Cardiac septum (tissue), 1 donor: ENCODE measurements around the gene UGCG. TPM values are rescaled to one million over a fixed set of nuclear protein-coding genes. Genes with fewer than 3 reads are reported as not detected.
"Not testable (repeated sequence)": the region's sequence is repeated elsewhere in the genome, so short reads cannot be mapped to it uniquely, and the experiment has no call there.

Experiments
- DNase-seq: peaks from one replicate; pipeline ENCODE4 v3.0.0-alpha.2; 2020; ENCODE audit warnings: low spot score
- intact Hi-C: fragments of 100-400 bp; cut with DNase I; formaldehyde crosslinking; loops from one replicate; pipeline ENCODE4 v1.14.0; 2022
- long read RNA-seq: library from polyadenylated mRNA; unstranded; transcript quantifications from one replicate; pipeline ENCODE4 v2.0.0, GENCODE V29; 2021
- total RNA-seq: library from RNA; stranded (reverse); fragmentation: NEBNext Ultra II Directional; extraction: Animal tissue kit (Norgen Biotek cat#: 25700); gene quantifications from one replicate; pipeline ENCODE4 v1.2.1, GENCODE V29; 2021
- donor health status: DM: no; HTN: no; CAD: no.

The UGCG gene
- total RNA-seq: 28.6 TPM
- long read RNA-seq, full-length matches to known transcripts: 38 of 49 reads
- long read RNA-seq, partial matches to known transcripts: 7 of 49 reads
- long read RNA-seq, other reads (novel, unspliced or antisense): 4 of 49 reads

GRCh38 chr9:111895996-111896941, at the start of gene UGCG:
Gene UGCG, plus strand, starts transcription at chr9:111896814. Its CDS starts 402 bp downstream, at chr9:111897216.
- intact Hi-C loops: loop anchor here (2.0 to 10.0 kb wide), 4 partner anchors 119 to 436 kb away; partner anchors contain the start of gene PTBP3

GRCh38 chr9:111851553-111851952, 45.1 kb upstream of the UGCG start:
- intact Hi-C loops: no loop called here
- DNase-seq: no peak

More at GRCh38 chr9:111895996-111896941, at the start of gene UGCG:
- peak; percentile 96 for DNase-seq

- no peak for DNase-seq
- intact Hi-C loops: no loop called here
Observed at GRCh38 chr9:111852291-111852690, 44.3 kb upstream of the UGCG start.

DNA sequence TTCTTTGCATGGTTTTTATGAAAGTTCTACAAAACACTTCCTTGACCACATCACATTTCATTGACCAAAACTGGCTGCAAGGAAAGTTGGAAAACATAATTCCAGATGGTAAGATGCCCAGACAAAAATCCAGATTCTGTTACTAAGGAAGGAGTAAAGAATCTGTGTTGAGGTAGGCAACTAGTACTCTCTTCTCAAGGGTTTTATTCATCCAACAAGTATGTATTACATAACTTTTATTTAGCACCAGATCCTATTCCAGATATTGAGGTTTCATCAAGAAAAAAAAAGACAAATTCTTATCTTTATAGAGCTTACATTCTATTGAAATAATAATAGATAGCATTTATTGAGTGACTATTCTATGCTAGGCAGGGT, 43.2 kb upstream of the UGCG start:
- intact Hi-C loops: no loop called here
- no peak for DNase-seq

DNA sequence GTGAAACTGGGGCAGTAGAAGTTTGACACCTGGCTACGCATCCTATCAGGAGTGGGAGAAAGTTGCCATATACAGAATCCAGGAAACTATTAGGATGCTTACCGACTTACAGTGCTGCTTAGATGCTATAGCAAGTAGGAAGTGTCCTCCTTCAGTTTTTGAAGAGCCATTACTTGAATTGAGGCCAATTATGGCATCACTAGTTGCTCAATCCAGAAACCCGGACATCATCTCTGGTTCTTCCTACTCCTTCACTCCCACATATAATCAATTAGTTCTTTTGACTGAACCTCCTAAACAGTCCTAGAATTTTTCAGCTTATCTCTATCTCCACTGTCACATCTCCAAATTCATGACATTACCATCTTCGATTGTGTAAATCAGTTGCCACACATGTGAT, 41.8 kb upstream of the UGCG start:
- intact Hi-C loops: no loop called here
- DNase-seq: no peak

DNA sequence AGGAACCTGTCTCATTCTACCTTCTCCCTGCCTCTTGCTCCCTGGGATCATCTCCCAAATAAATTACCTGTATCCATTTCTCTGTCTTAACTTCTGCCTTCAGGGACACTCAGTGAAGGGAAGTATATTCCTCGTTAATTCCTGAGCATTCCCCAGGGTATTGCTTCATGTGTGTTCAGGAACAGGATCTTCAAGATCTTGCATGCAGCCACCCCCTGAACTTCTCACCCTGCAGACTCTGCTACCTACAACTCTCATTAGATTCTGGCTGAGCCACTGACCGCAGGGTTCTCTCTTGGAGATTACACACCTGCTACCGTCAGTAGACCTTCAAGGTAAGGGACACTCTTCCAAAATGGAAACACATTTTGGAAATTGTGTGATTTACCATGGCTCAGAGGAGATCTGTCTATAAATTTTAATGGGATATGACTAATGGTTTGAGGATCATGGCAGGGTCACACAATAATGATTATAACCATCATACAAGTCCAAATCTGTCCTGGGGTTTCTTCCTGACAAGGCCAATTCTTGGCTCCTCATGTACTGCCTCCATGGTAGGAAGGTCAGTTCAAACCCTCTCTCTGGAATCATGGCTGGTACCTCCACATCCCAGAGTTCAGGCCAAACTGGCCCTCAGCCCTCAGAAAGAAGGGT, 38.9 kb upstream of the UGCG start:
- intact Hi-C loops: no loop called here

GRCh38 chr9:111860443-111860842, 36.2 kb upstream of the UGCG start:
- DNase-seq: no peak
- intact Hi-C loops: no loop called here

More for the DNA sequence above, 38.9 kb upstream of the UGCG start:
- no peak for DNase-seq

- DNase-seq: no peak
- intact Hi-C loops: no loop called here
Observed at GRCh38 chr9:111863636-111864035, 33.0 kb upstream of the UGCG start.

GRCh38 chr9:111866976-111867375, 29.6 kb upstream of the UGCG start:
- no peak for DNase-seq
- intact Hi-C loops: no loop called here

- DNase-seq: no peak
- intact Hi-C loops: no loop called here
Observed at GRCh38 chr9:111868475-111868874, 28.1 kb upstream of the UGCG start.

DNA sequence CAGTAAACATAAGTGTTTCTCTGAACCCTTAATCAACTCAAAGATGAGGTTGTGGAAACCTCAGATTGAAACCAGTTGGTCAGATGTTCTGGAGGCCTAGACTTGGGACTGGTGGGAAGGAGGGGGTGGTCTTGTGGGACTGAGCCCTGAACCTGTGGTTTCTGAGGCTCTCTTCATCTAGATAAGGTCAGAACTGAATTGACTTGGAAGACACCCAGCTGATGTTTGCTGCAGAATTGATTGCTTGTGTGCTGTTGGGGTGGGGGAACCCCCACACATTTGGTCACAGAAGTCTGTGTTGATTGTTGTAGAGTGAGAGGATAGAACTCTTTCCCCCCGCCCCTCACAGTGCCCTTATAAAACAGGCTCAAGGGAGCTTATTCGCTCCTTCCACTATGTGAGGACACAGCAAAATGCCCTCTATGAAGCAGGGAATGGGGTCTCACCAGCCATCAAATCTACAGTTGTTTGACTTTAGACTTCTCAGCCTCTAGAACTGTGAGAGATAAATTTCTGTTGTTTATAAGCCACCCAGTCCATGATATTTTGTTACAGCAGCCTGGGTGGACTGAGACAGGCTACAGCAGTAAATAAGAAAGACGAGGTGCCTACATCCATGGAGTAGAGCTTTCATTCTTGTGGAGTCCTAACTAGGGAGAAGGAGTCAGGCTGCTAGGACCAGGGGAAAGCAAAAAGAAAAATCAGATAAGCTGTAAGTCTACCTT, 25.7 kb upstream of the UGCG start:
- intact Hi-C loops: no loop called here
- no peak for DNase-seq

DNA sequence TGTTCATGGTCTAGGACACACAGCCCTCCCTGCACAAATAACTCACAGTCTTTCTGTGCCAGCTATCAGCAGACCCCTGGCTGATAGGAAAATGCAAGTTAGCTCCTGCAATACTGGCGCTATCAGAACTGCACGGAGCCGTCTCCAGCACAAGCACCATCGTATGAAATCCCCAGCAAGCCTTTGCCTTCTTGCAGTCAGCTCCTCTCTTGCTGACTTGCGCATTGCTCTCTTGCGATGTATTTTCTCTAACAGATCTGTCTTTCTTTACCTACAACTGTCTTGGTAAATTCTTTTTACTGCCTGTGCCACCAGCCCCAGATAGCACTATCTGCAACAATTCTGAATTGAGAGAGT, 25.1 kb upstream of the UGCG start:
- intact Hi-C loops: no loop called here
- no peak for DNase-seq

DNA sequence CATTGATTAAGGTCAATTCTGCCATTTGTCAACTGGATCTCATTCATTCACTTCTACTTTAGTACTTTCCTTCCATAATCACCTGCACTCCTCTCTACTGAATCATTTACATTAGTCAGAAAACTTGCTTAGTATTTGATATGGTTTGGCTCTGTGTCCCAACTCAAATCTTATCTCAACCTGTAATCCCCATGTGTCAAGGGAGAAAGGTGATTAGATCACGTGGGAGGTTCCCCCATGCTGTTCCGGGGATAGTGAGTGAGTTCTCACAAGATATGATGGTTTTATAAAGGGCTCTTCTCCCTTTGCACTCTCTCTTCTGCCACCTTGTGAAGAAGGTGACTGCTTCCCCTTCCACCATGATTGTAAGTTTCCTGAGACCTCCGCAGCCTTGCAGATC, 23.7 kb upstream of the UGCG start:
- no peak for DNase-seq
- intact Hi-C loops: no loop called here

GRCh38 chr9:111873901-111874300, 22.7 kb upstream of the UGCG start:
- intact Hi-C loops: no loop called here

GRCh38 chr9:111874500-111874899, 22.1 kb upstream of the UGCG start:
- no peak for DNase-seq
- intact Hi-C loops: no loop called here

More at GRCh38 chr9:111873901-111874300, 22.7 kb upstream of the UGCG start:
- DNase-seq: no peak

DNA sequence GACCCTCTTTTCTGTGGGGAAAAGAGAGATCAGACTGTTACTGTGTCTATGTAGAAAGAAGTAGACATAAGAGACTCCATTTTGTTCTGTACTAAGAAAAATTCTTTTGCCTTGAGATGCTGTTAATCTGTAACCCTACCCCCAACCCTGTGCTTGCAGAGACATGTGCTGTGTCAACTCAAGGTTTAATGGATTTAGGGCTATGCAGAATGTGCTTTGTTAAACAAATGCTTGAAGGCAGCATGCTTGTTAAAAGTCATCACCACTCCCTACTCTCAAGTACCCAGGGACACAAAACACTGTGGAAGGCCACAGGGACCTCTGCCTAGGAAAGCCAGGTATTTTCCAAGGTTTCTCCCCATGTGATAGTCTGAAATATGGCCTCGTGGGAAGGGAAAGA, 21.3 kb upstream of the UGCG start:
- intact Hi-C loops: not testable (repeated sequence)

DNA sequence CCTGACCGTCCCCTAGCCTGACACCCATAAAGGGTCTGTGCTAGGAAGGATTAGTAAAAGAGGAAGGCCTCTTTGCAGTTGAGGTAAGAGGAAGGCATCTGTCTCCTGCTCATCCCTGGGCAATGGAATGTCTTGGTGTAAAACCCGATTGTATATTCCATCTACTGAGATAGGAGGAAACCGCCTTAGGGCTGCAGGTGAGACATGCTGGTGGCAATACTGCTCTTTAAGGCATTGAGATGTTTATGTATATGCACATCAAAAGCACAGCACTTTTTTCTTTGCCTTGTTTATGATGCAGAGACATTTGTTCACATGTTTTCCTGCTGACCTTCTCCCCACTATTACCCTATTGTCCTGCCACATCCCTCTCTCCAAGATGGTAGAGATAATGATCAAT, 20.9 kb upstream of the UGCG start:
- DNase-seq, intact Hi-C loops: not testable (repeated sequence)

More for the DNA sequence above, 21.3 kb upstream of the UGCG start:
- DNase-seq: not testable (repeated sequence)

- no peak for DNase-seq
- intact Hi-C loops: no loop called here
Observed at GRCh38 chr9:111876179-111876578, 20.4 kb upstream of the UGCG start.

GRCh38 chr9:111877420-111877819, 19.2 kb upstream of the UGCG start:
- no peak for DNase-seq
- intact Hi-C loops: no loop called here

GRCh38 chr9:111878946-111879345, 17.7 kb upstream of the UGCG start:
- intact Hi-C loops: no loop called here
- DNase-seq: no peak
